Fibroblast of peridontal ligament (primary cell): ENCODE data around the gene LAMP5.

Experiments
- DNase-seq: peaks from one replicate; pipeline ENCODE4 v3.0.0-alpha.2; 2010; ENCODE audit errors: extremely low read depth

LAMP5 gene

GRCh38 chr20:9500121-9500520 is 14.3 kb upstream of the LAMP5 start:
- no peak for DNase-seq

GRCh38 chr20:9501473-9501872 is 12.9 kb upstream of the LAMP5 start:
- no peak for DNase-seq

- peak; percentile 85 for DNase-seq
Observed at GRCh38 chr20:9503526-9504245, 10.7 kb upstream of the LAMP5 start.

- DNase-seq, result no peak
Observed at GRCh38 chr20:9506280-9506821, 8.0 kb upstream of the LAMP5 start.

GRCh38 chr20:9506964-9507369 is 7.4 kb upstream of the LAMP5 start:
- no peak for DNase-seq

GRCh38 chr20:9507544-9508239 is 6.7 kb upstream of the LAMP5 start:
- DNase-seq, result no peak

GRCh38 chr20:9508240-9508661 is 6.1 kb upstream of the LAMP5 start:
- no peak for DNase-seq

GRCh38 chr20:9508696-9509178 is 5.7 kb upstream of the LAMP5 start:
- DNase-seq, result no peak

- DNase-seq, result no peak
Observed at GRCh38 chr20:9509246-9509645, 5.1 kb upstream of the LAMP5 start.

- no peak for DNase-seq
Observed at GRCh38 chr20:9510911-9511310, 3.5 kb upstream of the LAMP5 start.

- DNase-seq, result no peak
Observed at GRCh38 chr20:9514072-9514460, 324 bp upstream of the LAMP5 start.

GRCh38 chr20:9515214-9515585 is 810 bp downstream of the LAMP5 start:
- DNase-seq, result no peak

GRCh38 chr20:9515741-9516233 is 1.4 kb downstream of the LAMP5 start:
- no peak for DNase-seq

- DNase-seq, result peak; percentile 47
Observed at GRCh38 chr20:9516234-9516871, 2.0 kb downstream of the LAMP5 start.

- no peak for DNase-seq
Observed at GRCh38 chr20:9517297-9518162, 3.1 kb downstream of the LAMP5 start.

GRCh38 chr20:9518576-9519175 is 4.3 kb downstream of the LAMP5 start:
- DNase-seq, result no peak

GRCh38 chr20:9520086-9520485 is 5.7 kb downstream of the LAMP5 start:
- DNase-seq, result no peak

GRCh38 chr20:9523636-9524035 is 9.2 kb downstream of the LAMP5 start:
- no peak for DNase-seq

GRCh38 chr20:9531581-9531980 is 17.2 kb downstream of the LAMP5 start:
- DNase-seq, result peak; percentile 5

GRCh38 chr20:9532069-9532838 is 17.9 kb downstream of the LAMP5 start:
- no peak for DNase-seq
